HG03442 (cell line): ENCODE measurements around the gene MPV17L2.
"Not testable (repeated sequence)": the region's sequence is repeated elsewhere in the genome, so short reads cannot be mapped to it uniquely, and the experiment has no call there.

Experiments used
- ATAC-seq: cut with Tn5 transposase; IDR thresholded peaks from one replicate; pipeline ENCODE4 v1.9.1; 2021; ENCODE audit warnings: mild to moderate bottlenecking, moderate library complexity; ENCODE audit not compliant: unreplicated experiment

Gene MPV17L2

DNA sequence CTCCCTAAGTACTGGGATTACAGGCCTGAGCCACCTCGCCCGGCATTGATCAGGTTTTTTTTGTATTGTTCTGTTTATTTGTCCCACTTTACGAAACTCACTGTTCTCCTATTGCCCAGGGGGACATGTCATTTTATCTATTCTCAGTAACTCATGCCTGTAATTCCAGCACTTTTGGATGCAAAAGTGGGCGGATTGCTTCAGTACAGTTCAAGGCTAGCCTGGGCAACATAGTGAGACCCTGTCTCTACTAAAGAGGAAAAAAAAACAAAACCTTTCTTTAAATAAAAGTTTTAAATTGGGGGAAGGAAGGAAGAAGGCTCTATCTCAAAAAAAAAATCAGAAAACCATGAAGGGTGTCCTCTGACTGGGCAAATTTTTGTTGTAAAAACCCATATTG, 2.7 kb upstream of the MPV17L2 start:
- ATAC-seq, result no peak

DNA sequence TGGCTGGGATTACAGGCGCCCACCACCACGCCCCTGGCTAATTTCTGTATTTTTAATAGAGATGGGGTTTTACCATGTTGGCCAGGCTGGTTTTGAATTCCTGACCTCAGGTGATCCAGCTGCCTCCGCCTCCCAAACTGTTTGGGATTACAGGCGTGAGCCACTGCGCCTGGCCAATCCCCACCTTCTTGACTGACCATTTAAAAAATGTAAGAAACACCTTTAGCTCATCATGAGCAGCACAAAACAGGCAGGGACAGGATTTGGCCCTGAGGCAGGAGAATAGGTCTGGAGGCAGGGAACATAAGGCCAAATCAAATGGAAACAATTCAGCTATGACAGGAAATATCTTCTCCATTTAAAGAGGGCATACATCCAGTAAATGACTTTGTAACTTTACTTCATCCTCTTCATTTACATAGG, 1.4 kb upstream of the MPV17L2 start:
- no peak for ATAC-seq

DNA sequence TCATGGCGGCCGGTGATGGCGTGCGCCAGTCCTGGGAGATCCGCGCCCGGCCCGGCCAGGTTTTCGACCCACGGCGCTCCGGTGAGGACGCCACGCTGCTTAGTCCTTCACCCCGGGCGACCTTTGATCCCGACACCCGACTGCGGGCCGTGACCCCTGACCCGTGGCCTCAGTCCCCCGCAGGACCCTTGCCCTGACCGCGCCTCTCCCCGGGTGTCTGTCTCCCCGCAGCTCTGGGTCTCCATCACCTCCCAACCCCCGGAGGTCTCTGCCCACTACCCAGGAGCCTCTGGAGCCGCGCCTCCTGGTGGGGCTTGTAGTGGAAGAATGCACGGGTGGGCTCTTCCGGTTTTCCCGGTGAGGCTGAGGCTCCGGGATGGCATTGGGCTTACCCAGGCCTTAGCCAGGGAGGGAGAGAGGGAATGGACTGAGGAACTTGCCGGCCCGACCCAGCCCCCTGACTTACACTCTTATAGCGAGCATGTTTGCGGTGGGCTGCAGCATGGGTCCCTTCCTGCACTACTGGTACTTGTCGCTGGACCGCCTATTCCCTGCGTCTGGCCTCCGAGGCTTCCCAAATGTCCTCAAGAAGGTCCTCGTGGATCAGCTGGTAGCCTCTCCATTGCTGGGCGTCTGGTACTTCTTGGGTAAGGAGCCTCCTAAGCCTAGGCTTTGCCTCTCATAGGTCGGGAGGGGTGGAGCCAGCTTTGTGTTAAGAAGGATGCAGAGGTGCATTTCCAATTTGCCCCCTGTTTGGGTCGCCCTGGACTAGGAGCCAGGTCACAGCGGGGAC, 566 bp downstream of the MPV17L2 start:
- ATAC-seq, result no peak

DNA sequence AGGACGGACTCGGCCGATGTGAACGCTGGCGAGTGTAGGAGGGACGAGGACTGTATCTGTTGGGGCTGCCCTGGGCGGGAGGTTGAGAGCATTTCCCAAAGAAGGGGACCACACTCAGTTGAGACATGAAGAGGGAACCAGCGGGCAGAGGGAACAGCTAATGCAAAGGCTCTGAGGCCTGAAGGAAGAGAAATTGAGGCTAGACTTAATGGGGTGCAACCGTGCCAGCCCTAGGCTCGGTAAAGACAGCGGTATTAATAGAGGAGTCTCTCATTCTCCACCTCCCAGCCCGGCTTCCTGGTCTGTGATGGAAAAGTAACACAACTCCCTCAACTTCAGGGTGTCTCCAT, 1.1 kb downstream of the MPV17L2 start:
- ATAC-seq, result no peak

DNA sequence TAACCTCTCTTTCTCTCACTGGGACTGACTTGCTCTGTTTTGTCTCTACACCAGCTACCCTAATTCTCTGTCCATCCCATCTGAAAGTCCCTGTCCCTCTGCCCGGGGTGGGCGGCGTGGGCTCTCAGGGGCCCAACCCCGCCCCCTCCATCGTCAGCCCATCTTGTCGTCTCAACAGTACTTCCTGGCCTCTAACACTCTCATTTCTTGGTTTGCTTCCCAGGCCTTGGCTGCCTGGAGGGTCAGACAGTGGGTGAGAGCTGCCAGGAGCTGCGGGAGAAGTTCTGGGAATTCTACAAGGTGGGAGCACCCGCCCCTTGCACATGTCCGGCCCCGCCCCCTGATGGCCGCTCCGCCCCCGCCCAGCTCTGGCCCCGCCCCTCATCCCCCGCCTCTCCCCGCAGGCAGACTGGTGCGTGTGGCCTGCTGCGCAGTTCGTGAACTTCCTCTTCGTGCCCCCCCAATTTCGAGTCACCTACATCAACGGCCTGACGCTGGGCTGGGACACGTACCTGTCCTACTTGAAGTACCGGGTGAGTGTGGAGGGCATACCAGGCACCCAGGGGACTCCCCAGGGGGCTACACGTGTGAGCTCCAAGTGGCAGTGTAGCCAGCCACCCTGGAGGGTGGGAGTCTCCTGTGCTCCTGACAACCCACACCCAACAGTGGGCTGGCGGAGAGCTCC, 1.7 kb downstream of the MPV17L2 start:
- no peak for ATAC-seq

DNA sequence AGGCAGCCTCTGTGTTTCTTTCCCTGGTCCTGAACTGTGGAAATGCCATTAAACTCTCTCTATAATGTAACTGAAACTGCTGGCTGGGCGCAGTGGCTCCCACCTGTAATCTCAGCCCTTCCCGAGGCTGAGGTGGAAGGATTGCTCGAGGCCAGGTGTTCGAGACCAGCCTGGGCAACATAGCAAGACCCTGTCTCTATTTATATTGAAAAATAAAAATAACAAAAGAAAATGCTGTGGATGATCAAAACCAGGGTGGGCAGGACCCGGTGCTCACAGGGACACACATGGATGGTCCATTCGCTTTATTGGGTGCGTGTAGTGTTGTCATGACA, 3.5 kb downstream of the MPV17L2 start:
- ATAC-seq, result no peak

DNA sequence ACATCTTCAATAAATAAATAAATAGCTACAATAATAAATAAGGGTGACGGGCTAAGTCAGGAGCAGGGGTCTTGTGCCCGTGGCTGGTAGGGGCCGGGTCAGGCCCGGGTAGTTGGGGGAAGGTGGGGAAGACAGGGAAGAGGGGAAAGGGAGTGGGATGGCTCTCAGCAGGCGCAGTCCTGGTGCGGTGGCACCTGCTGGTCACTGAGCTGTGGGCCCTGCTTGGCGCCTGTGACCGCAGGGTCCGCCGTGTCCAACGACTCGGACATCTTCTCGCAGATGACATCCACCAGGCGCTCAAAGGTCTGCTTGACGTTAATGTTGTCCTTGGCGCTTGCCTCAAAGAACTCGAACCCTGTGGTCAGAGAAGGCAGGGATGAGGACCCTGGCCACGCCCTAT, 4.3 kb downstream of the MPV17L2 start:
- no peak for ATAC-seq

DNA sequence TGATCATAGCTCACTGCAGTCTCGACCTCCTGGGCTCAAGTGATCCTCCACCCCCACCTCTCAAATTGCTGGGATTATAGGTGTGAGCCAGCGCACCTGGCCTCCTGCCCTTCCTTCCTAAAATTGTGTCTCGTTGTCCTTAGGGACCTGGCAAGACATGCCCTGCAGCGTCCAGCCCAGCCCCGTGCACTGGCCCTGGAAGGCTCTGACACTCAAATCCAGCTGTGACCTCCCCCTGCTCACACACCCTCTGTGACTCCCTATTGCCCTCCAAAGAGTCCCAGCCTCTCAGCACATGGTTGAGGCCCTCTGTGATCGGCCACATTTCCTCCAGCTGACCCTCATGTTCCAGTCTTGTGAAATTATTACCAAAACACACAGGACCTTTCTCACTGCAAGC, 4.9 kb downstream of the MPV17L2 start:
- no peak for ATAC-seq

DNA sequence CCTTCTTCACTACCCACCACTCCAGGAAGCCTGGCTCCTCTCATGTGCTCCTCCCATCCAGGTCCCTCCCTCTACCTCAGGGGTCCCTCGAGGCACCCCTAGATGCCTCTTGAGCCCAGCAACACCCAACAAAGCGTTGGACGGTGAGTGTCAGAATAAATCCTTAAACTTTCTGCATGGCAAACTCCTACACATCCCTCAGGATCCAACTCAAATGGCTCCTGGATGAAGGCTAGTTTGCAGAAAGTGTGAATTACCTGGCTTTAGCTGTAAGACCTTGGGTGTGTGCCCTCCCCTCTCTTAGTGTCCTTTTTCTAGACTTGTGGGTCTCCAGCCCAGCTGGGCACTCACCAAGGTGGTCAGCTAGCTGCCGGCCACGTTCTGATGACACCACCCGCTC, 5.4 kb downstream of the MPV17L2 start:
- no peak for ATAC-seq

DNA sequence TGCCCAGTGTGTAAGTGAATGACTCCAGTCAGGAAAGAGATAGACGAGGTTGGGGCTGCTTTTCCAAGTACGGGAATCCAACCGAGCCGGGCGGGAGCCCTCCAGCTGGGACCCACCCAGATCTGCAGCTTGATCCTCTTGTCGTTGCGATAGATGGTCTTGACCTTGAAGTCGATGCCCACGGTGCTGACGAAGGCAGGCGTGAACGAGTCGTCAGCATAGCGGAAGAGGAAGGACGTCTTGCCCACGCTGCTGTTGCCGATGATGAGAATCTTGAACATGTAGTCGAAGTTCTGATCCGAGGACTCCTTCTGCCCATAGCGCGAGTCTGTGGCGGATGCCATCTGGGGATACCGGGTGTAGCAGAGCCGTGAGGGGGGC, 9.4 kb downstream of the MPV17L2 start:
- ATAC-seq, result no peak

DNA sequence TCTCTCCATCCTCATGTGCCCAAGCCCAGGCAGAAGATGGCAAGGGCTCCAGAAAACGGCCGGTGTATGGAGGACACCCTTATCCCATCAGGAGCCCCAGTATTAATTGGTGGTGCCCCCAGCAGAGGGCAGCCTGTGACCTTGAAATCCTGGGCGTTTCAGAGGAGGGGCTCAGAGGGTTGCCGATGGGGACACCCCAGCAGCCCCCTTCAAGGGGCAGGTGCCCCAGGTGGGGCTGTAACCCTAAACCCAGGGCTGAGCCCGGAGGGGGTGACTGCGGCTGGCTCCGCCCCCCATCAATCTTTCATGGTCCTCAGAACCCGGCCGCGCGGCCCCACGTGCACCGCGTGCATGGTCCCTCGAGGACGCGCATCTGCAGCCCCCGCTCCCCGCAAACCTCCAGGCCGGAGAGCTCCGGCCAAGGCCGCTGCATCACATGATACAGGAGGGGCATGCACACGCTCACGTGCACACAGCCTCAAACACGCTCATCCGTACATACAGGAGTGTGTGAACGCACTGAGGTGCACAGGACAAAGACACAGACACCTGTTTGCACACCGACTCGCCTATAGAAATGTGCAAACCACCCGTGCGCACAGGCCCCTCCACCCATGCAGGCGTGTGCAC, 9.9 kb downstream of the MPV17L2 start:
- ATAC-seq, result no peak

DNA sequence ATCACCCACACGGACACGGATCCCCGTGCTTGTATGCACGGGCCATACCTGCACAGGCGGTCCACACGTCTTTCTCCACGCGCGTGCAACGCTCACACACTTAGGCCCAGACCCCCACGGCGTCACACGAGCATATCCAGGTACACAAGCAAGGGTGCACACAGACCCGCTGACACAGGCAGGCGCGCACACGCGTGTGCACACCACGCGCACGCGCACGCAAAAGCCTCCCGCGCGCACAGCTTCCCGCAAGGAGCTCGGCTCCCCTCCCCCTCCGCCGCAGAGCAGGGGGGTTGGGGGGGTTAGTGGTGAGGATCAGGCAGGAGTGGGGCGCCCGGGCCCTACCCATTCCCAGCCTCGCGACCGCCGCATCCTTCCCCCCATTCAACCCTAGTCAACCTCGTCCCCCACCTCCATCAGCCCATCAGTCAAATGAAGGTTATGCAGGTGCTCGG, 10.4 kb downstream of the MPV17L2 start:
- no peak for ATAC-seq

DNA sequence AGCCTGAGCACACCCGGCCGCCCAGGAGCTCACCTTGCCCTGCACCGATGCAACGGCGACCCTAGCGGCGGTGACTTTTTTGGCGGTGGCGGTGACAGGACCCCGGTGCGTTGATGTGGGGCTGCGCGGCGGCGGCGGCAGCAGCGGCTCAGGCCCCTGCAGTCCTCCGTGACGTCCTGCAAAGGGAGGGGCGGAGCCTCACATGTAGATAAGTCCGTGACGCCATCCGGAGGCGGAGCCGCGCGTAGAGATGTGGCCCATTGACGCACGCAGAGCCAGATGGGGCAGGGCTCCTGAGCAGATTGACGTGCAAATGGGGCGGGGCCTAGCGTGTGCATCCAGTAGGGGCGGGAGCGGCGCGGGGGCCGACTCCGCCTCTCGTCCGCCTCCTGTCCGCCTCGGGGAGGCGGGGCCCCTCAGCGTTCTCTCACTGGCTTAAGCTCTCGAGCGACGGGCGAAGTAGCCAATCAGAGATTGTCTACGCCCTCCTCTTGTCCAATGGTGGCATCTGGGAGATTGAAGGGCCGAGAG, 10.9 kb downstream of the MPV17L2 start, which contains the start of gene RAB3A:
RAB3A (minus strand) TSS at position 180 of the 531 bp plus-strand sequence. CDS start 1,302 bp downstream, outside the sequence.
- ATAC-seq, result peak; percentile 87

DNA sequence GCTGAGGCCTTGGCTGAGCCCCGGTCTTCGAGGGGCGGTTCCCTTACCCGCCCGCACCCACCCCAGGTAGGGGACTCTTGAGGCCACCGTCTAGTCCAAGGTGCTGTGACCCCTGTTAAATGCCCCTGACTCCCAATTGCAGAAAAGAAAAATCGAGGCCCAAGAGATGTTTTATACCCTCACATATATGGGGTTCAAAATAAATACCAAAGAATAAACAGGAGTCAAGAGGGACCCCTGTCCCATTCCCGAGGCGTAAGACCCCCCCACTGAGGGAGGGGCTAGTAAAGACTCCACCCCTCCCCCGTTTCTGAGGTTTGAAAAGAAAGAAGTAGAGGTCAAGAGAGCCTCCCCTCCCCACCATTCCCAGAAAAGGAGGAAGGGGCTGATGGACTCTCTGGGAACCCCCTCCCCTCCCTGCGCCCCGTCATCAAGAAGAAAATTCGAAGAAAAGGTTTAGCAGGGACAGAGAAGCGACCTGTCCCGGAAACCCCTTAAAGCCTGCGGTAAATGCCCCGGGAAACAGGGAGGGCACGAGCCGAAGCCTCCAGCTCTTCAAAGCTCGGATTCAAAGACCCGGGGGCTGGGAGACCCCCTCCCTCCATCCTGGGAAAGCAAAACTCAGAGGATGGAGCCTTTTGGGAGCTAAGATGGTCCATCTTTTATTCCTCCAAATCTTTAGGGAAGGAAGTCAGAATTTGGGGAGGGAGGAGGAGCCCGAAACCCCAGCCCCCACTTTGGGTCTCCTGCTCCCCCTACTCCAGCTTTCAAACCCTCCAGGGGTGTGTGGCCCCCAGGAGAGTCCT, 11.6 kb downstream of the MPV17L2 start:
- peak; percentile 5 for ATAC-seq

DNA sequence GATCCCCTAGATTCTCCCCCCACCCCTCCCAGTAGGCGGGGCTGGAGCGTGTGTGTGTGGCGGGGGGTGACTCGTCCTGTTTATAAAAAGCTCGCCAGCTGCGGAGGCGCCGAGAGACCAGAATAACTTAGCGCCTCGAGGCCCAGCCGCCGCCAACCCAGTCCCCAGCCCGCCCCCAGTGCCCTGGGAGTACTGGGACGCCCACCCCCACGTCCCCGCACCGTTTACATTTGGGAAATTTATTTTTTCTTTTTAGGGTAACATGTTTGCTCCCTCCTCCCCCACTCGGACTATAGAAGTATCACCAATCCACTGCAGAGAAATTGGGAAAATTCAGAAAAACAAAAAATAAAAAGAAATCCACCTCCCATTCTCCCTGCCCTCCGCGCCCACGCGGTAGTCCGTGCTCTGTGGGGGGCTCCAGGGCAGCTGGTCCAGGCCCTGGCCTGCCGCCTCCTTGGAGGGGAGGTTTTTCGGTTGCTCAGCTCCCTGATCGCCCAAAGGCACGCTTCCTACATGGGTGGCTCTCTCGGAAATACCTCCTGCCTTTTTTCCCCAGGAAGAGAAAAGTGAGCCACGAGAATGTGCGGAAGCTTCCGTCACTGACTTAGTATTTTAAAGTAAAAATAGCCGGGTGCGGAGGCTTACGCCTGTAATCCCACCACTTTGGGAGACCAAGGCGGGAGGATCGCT, 12.3 kb downstream of the MPV17L2 start:
- no peak for ATAC-seq

DNA sequence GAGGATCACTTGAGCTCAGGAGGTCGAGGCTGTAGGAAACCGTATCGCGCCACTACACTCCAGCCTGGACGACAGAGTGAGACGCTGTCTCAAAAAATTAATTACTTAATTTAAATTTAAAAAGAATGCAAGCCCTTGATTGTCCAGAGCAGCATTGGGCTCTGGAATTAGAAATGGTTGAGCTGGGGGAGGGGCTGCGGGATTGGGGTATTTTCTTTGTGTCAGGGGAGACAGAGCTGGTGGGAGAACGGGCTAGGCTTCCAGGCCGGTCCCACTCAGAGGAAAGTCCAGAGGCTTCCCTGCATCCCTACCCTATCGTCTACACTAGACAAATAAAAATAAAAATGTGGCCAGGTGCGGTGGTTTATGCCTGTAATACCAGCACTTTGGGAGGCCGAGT, 13.0 kb downstream of the MPV17L2 start:
- no peak for ATAC-seq

DNA sequence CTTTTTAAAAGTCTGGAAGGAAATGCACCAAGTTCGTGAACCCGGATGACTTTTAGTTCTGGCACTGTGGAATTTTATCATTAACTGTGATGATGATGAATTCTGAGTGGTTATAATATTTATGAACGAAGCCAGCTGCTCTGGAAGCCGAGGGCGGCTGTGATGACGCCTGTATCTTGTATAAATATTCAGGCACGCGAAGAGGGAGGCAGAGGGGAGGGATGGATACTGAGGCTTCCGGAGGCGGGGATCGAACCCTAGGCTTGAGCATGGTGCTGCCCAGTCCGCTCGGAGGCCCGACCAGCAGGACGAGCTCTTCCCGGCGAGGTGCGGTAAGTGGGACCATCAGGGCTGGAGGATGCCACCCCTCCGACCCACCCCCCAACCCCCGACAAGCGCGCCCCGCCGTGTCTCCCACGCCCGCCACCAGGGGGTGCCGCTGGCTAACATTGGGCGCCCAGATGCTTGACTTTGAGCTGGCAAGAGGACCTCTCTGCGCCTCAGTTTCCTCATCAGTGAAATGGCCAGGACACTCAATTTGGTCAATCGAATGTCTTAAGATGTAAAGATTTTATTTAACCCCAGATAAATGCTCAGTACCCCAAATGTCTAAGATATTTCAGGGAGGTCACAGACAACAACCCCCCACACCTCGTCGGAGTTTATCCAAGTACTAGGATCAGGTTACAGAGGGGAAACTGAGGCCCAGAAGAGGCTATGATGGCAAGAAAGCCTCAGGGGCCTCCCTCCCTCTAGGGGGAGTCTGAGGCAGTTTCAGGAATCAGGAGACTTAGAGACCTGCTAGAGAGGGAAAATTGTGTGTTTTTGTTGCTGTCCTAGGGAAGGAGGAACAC, 15.3 kb downstream of the MPV17L2 start:
- ATAC-seq, result no peak

DNA sequence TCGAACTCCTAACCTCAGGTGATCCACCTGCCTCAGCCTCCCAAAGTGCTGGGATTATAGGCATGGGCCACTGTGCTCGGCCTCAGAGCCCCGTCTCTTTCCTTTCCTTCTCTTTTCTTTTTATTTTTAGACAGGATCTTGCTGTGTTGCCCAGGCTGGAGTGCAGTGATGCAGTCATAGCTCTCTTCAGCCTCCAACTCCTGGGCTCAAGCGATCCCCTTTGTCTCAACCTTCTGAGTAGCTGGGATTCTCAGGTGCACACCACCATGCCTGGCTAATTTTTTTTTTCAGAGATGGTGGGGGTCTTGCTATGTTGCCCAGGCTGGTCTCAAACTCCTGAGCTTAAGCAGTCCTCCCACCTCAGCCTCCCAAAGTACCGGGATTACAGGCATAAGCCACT, 16.9 kb downstream of the MPV17L2 start:
- ATAC-seq, result not testable (repeated sequence)

DNA sequence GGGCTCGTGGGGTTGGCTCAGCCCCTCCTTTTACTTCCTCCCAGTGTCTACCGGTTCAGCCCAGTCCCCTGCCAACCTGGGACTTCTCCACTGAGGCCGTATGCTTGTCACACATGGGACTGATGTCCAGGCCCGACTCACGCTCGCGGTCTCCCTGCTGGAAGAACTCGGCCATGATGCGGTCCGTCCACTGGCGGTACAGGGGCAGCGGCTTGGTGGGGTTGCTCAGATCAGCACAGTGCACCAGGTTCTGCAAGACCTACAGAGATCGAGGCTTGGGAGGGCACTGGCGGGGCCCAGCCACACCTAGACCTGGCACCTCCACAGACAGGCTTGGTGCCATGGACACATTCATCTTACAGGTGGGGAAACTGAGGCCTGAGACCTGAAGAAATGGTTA, 18.7 kb downstream of the MPV17L2 start:
- ATAC-seq, result no peak
